Measurements from ENCODE around the gene KIAA0232. TPM values are rescaled to one million over a fixed set of nuclear protein-coding genes. Genes with fewer than 3 reads are reported as not detected.

Gene KIAA0232
- total and polyA plus RNA-seq, 10 of the 15 experiments (the other 5 are each of a cell fraction or from before 2014, with no cell fraction given) = 2.8 to 15.1 (median 10.8) TPM

DNA sequence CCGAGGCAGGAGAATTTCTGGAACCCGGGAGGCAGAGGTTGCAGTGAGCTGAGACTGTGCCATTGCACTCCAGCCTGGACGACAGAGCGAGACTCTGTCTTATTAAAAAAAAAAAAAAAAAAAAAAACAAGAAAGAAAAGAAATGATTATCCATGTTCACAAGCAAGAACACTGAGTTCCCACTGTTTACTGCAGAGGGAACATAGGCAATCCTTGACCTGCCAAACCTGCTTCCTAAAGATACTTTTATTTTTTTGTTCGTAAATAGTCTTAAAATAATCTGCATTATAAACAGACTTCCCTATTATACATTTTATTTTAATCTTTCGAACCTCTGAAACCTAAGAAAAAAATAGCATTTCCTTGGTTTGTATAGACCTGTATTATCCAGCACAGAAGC lies 76.5 kb downstream of the KIAA0232 start:
- no peaks in the 10 kb centered on the region for H4K20me1 ChIP-seq (ENCODE audit: control insufficient read depth, insufficient read depth)
- no peak overlapping the region for H2AFZ ChIP-seq (ENCODE audit: control insufficient read depth, low read depth, low read length)
- no peaks in the 10 kb centered on the region for H3K79me2 ChIP-seq (ENCODE audit: control insufficient read depth, insufficient read depth, low read length)
- no peak overlapping the region for H3K4me3 ChIP-seq
- in situ Hi-C loops (cut with MboI) = no loop called here
- CTCF ChIA-PET = interaction anchor here (2.3 to 2.4 kb wide), 2 partner anchors 15 to 81 kb away, joined by 9 to 22 read pairs; no protein-coding TSS in a partner anchor
- intact Hi-C loops (cut with micrococcal nuclease; ENCODE audit: unreplicated experiment) = no loop called here
- FAIRE-seq (no peak), ATAC-seq (no peak), DNase-seq (ENCODE audit: low read depth, low spot score) (no peak)
- H3K4me1 ChIP-seq (ENCODE audit: control insufficient read depth, insufficient read depth, low read length) = peaks cover 12% of the 10 kb centered on the region
- no peak overlapping the region for H3K4me2 ChIP-seq (ENCODE audit: control insufficient read depth, insufficient read depth)
- no TSS peak for BruUV-seq (replicated peaks)
- POLR2A ChIA-PET = interaction anchor here (0.6 kb wide), 2 partner anchors 83 to 176 kb away, joined by 3 to 7 read pairs; no protein-coding TSS in a partner anchor
- no peak for TF ChIP-seq MAX (IDR thresholded peaks at IDR 0.05; ENCODE audit: low read depth, low read length)
- SMC1A ChIA-PET (ENCODE audit: uncharacterized antibody, unreplicated experiment) = interaction anchor here (1.9 to 2.9 kb wide), 2 partner anchors 14 to 74 kb away, joined by 13 to 23 read pairs; no protein-coding TSS in a partner anchor
- H3K9ac ChIP-seq (ENCODE audit: control insufficient read depth, insufficient read depth, low read length) = no peak overlapping the region
- no peaks in the 10 kb centered on the region for H3K9me3 ChIP-seq (replicated peaks; ENCODE audit: control insufficient read depth, insufficient read depth, low read length)
- no peak overlapping the region for H3K27ac ChIP-seq (ENCODE audit: control insufficient read depth, insufficient read depth)
- peaks cover 8 to 21% of the 10 kb centered on the region in 2 experiments; a peak in 2 of 4 replicates for H3K36me3 ChIP-seq (ENCODE audit: control insufficient read depth in 2 of 2, insufficient read depth in 2 of 2, low read length in 1 of 2)
- RAD21 ChIA-PET (ENCODE audit: unreplicated experiment) = no interaction called here
- WGBS (ENCODE audit: insufficient coverage, insufficient replicate concordance, low lambda C conversion rate, missing lambda C conversion rate) = 98% methylated on average over 4 of the region's 6 CpGs
- no peaks in the 10 kb centered on the region for H3K27me3 ChIP-seq (replicated peaks in 1 of 2; ENCODE audit: control insufficient read depth in 2 of 2, insufficient read depth in 2 of 2, low read length in 1 of 2)

- Histone ChIP-seq H3K27me3 (replicated peaks in 1 of 2; ENCODE audit: control insufficient read depth in 2 of 2, insufficient read depth in 2 of 2, low read length in 1 of 2) (no peaks in the 10 kb centered on the region), H3K36me3 (ENCODE audit: control insufficient read depth in 2 of 2, insufficient read depth in 2 of 2, low read length in 1 of 2) (peaks cover 8 to 23% of the 10 kb centered on the region in 2 experiments; a peak in 2 of 4 replicates), H3K4me1 (ENCODE audit: control insufficient read depth, insufficient read depth, low read length) (peaks cover 7% of the 10 kb centered on the region), H3K9ac (ENCODE audit: control insufficient read depth, insufficient read depth, low read length) (no peak overlapping the region), H4K20me1 (ENCODE audit: control insufficient read depth, insufficient read depth) (no peaks in the 10 kb centered on the region), H3K79me2 (ENCODE audit: control insufficient read depth, insufficient read depth, low read length) (no peaks in the 10 kb centered on the region), H2AFZ (ENCODE audit: control insufficient read depth, low read depth, low read length) (no peak overlapping the region), H3K9me3 (replicated peaks; ENCODE audit: control insufficient read depth, insufficient read depth, low read length) (no peaks in the 10 kb centered on the region), H3K4me3 (no peak overlapping the region), H3K27ac (ENCODE audit: control insufficient read depth, insufficient read depth) (no peak overlapping the region), H3K4me2 (ENCODE audit: control insufficient read depth, insufficient read depth) (no peak overlapping the region)
- BruUV-seq (replicated peaks) = no TSS peak
- POLR2A ChIA-PET = interaction anchor here (0.7 to 1.0 kb wide), 2 partner anchors 81 to 83 kb away, joined by 3 to 4 read pairs; no protein-coding TSS in a partner anchor
- 88% methylated on average over 1 of the region's 1 CpG for WGBS (ENCODE audit: insufficient coverage, insufficient replicate concordance, low lambda C conversion rate, missing lambda C conversion rate)
- no peak for FAIRE-seq
- intact Hi-C loops (cut with micrococcal nuclease; ENCODE audit: unreplicated experiment) = no loop called here
- RAD21 ChIA-PET (ENCODE audit: unreplicated experiment) = interaction anchor here (1.2 to 1.3 kb wide), 3 partner anchors 13 to 82 kb away, joined by 3 to 4 read pairs (median 4); no protein-coding TSS in a partner anchor
- in situ Hi-C loops (cut with MboI) = no loop called here
- no peak for ATAC-seq
- SMC1A ChIA-PET (ENCODE audit: uncharacterized antibody, unreplicated experiment) = interaction anchor here (0.8 to 2.9 kb wide), 5 partner anchors 14 to 143 kb away, joined by 3 to 23 read pairs (median 4); no protein-coding TSS in a partner anchor
- CTCF ChIA-PET = interaction anchor here (0.5 to 2.4 kb wide), 5 partner anchors 14 to 224 kb away, joined by 3 to 22 read pairs (median 5); no protein-coding TSS in a partner anchor
- no peak for DNase-seq (ENCODE audit: low read depth, low spot score)
- TF ChIP-seq ZNF622 (IDR thresholded peaks at IDR 0.05) (no peak), NFYA (IDR thresholded peaks at IDR 0.05; ENCODE audit: borderline replicate concordance, low read depth, low read length) (no peak), POLR2A (IDR thresholded peaks at IDR 0.05; ENCODE audit: low read depth, low read length) (no peak), NBN (IDR thresholded peaks at IDR 0.05) (no peak), NFXL1 (IDR thresholded peaks at IDR 0.05; ENCODE audit: borderline replicate concordance) (no peak), CUX1 (IDR thresholded peaks at IDR 0.05; ENCODE audit: insufficient replicate concordance, low read depth, low read length) (no peak), BMI1 (IDR thresholded peaks at IDR 0.05; ENCODE audit: borderline replicate concordance) (no peak), POU2F2 (IDR thresholded peaks at IDR 0.05; ENCODE audit: borderline replicate concordance, low read depth, low read length) (no peak), SIN3A (IDR thresholded peaks at IDR 0.05; ENCODE audit: low read depth, low read length) (no peak), BHLHE40 (IDR thresholded peaks at IDR 0.05; ENCODE audit: borderline replicate concordance in 1 of 2, low read depth in 2 of 2, low read length in 1 of 2) (no peak), JUNB (IDR thresholded peaks at IDR 0.05) (no peak)
These were observed 77.0 kb downstream of the KIAA0232 start for GRCh38 chr4:6859543-6859942.

Measured in GM12878 (cell line).